Subcutaneous abdominal adipose tissue (tissue), 5 donors: ENCODE data around the gene PARD3.

Source experiments
- H3K27ac ChIP-seq: one replicate; pipeline ENCODE4 v1.7.0; 2013; ENCODE audit warnings: low read depth, mild to moderate bottlenecking, inconsistent platforms, low read length, moderate library complexity
- H3K27me3 ChIP-seq, 5 donors: one replicate each; pipeline ENCODE4 v1.7.0; 2013; ENCODE audit warnings: low read length in 5 of 5, inconsistent platforms in 1 of 5; ENCODE audit not compliant: control insufficient read depth in 5 of 5, insufficient read depth in 4 of 5
- H3K36me3 ChIP-seq, 5 donors: one replicate each; pipeline ENCODE4 v1.7.0; 2013; ENCODE audit warnings: low read length in 5 of 5; ENCODE audit not compliant: control insufficient read depth in 5 of 5, insufficient read depth in 5 of 5
- H3K4me1 ChIP-seq, 5 donors: one replicate each; pipeline ENCODE4 v1.7.0; 2013; ENCODE audit warnings: low read length in 5 of 5, mild to moderate bottlenecking in 3 of 5, moderate library complexity in 1 of 5; ENCODE audit not compliant: control insufficient read depth in 5 of 5, insufficient read depth in 5 of 5
- H3K4me3 ChIP-seq, 5 donors: one replicate each; pipeline ENCODE4 v1.7.0; 2013; ENCODE audit warnings: low read length in 5 of 5, low read depth in 1 of 5
- H3K9ac ChIP-seq, 5 donors: one replicate each; pipeline ENCODE4 v1.7.0; 2013; ENCODE audit warnings: low read length in 5 of 5, mild to moderate bottlenecking in 4 of 5, moderate library complexity in 3 of 5
- H3K9me3 ChIP-seq, 5 donors: one replicate each; pipeline ENCODE4 v1.7.0; 2013; ENCODE audit warnings: low read length in 5 of 5; ENCODE audit not compliant: control insufficient read depth in 5 of 5
- donor health status: healthy.
- donor health status: healthy.
- donor health status: healthy.
- donor health status: healthy.
- donor health status: healthy.

PARD3 gene

DNA sequence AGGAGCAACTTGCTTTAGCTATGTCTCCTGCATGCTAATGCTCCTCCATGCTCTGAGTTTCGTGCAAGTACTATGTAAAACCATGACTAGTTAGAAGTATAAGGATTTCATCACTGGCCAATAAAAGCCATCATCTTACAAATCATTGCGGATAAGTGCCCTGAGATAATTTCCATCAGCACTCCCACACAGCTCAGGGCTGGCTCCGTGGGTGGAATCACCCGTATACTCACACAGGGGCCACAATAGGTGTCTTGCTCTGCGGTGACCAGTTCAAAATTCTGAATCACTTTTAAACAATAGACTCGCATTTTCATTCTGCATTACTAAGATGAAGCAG lies 227.4 kb downstream of the PARD3 start:
- Histone ChIP-seq H3K9ac (no peak overlapping the region), H3K4me1 (peaks cover 0 to 17% (median under 1%) of the 10 kb centered on the region in 5 donors), H3K27ac (no peak overlapping the region)

DNA sequence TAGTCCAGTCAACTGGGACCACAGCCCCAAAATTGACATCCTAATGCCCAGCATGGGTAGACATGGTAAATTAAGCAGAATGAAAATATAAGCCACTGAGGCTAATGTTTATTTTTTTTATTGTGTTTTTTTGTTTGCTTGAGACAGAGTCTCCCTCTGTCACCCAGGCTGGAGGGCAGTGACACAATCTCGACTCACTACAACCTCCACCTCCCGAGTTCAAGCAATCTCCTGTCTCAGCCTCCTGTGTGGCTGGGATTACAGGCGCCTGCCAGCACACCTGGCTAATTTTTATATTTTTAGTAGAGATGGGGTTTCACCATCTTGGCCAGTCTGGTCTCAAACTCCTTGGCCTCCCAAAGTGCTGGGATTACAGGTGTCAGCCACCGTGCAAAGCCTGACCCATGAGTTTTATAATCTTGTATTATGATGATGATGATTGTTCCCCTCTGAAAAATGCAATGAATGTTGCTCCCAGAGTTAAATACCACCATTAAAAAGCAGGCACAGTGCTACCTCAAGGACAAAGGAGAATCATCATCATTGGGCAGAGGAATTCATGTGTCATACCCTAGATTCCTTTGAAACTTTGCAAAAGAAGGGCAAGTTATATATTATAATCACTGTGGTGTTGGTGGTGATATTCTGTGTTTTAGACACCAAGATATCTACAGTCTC lies 228.0 kb downstream of the PARD3 start:
- Histone ChIP-seq H3K27me3 (no peaks in the 10 kb centered on the region), H3K27ac (no peak overlapping the region), H3K4me3 (no peak overlapping the region), H3K9ac (no peak overlapping the region), H3K4me1 (peaks cover 0 to 17% (median 2%) of the 10 kb centered on the region in 5 donors), H3K36me3 (no peaks in the 10 kb centered on the region), H3K9me3 (no peaks in the 10 kb centered on the region)

More for the DNA sequence above, 227.4 kb downstream of the PARD3 start:
- Histone ChIP-seq H3K4me3 (no peak overlapping the region), H3K27me3 (no peaks in the 10 kb centered on the region), H3K9me3 (no peaks in the 10 kb centered on the region), H3K36me3 (no peaks in the 10 kb centered on the region)

DNA sequence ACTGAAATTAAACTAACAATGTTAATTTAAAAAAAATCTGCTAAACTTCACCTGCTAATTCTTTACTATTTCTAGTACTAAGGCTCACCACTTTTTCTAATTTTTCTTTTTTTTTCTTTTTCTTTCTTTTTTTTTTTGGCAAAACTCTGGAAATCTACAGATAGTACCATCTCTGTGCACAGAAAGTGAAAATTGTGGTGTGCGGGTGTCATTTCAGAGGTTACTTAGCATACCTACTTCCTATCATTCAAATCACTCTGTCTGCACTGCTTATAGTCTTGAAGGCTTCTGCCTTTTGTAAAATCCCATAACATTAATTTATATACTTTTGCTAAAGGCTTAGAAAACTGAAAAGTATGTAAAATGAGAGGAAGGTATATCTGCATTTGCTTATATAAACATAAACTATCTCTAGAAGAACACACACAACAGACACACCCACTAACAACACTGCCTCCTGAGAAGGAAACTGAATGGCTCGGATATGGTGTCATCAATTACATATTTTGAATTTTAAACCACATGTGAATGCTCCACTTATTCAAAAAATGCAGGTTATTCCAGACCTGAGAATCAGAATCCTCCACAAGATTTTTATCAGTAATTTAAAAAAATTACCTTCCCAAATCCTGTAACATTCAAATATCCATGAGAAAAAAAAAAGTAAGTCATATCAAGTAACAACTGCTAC lies 229.5 kb downstream of the PARD3 start:
- Histone ChIP-seq H3K9ac (no peak overlapping the region), H3K27me3 (no peaks in the 10 kb centered on the region), H3K9me3 (no peaks in the 10 kb centered on the region), H3K36me3 (no peaks in the 10 kb centered on the region), H3K4me3 (no peak overlapping the region), H3K27ac (no peak overlapping the region), H3K4me1 (peaks cover 0 to 23% (median 3%) of the 10 kb centered on the region in 5 donors)

DNA sequence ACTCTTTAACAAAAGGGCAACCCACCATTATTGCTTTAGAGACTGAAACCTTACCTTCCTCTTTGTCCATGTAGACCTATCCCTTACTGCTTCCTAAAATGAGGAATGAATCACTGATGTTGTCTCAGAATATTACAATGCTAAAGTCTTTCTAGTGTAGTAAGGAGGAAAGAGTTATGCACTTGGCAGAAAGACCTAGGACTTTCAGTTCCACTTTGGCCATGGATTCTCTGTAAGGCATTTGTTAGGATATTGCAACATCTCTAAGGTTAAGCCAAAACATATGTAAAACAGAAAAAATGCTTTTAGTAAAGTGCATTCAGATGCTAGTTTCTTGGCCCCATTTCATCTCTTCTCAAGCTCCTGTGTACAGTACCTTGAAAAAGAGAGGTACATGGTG lies 230.9 kb downstream of the PARD3 start:
- Histone ChIP-seq H3K36me3 (no peaks in the 10 kb centered on the region), H3K9me3 (no peaks in the 10 kb centered on the region), H3K9ac (no peak overlapping the region), H3K4me1 (peaks cover 0 to 23% (median 3%) of the 10 kb centered on the region in 5 donors), H3K27me3 (no peaks in the 10 kb centered on the region), H3K27ac (no peak overlapping the region), H3K4me3 (peak overlapping the region in 2 of 5 donors; percentile 4 to 33)

DNA sequence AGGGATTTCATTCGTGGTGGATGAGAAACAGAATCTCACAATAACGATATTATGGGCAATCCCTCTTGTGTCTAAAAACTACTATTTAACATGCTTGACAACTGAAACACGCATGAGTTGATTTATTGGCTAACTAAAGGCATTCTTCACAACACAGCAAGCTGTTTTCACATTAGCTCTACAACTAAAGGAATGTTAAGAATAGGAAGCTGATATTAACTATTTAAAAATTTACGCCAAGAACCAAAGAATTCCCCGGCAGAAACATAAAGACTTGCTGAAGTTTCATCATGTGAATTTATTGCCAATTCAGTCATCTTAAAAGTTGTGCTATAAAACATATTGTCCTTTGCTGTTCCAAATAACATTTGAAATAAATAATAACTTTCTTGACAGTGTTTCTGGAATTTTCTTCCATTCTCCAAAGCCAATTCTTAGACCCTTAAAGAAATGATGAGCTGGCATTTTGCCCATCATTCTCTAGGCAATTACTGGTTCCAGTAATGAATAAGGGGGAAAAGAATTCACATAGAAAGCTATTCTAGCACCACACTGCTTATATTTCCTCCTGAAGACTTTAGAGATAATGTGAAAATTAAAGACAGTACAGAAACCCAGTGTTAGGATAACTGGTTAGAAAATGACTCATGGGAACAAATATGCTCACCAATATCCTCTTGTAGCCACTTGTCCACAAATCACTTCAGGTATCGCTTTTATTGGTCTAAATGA lies 233.1 kb downstream of the PARD3 start:
- no peaks in the 10 kb centered on the region for H3K9me3 ChIP-seq
- H3K4me1 ChIP-seq, result peaks cover 0 to 19% (median 3%) of the 10 kb centered on the region in 5 donors
- H3K27ac ChIP-seq, result no peak overlapping the region

DNA sequence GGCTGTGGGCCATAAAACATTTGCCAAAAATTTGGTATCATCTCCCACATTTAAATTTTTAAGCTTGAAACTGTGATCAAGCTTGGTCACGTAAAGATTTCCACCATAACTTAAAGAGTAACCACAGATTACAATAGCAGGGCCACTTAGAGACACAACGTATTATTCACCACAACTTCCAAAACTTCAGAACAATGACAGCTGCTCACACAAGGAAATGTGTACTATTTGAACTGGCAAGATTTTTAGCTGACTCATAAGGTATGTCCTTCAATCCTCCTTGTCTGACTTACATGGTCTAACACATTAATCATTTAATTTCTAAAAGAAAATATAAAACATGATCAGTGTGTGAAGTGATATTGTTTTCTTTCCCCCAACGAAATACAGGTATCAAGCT lies 234.5 kb downstream of the PARD3 start:
- H3K27me3 ChIP-seq, result no peaks in the 10 kb centered on the region
- H3K4me3 ChIP-seq, result no peak overlapping the region
- H3K36me3 ChIP-seq, result no peaks in the 10 kb centered on the region
- no peak overlapping the region for H3K9ac ChIP-seq
- H3K9me3 ChIP-seq, result no peaks in the 10 kb centered on the region
- no peak overlapping the region for H3K27ac ChIP-seq
- peaks cover 0 to 19% (median 3%) of the 10 kb centered on the region in 5 donors for H3K4me1 ChIP-seq

More for the DNA sequence above, 233.1 kb downstream of the PARD3 start:
- no peaks in the 10 kb centered on the region for H3K36me3 ChIP-seq
- no peaks in the 10 kb centered on the region for H3K27me3 ChIP-seq
- no peak overlapping the region for H3K4me3 ChIP-seq
- no peak overlapping the region for H3K9ac ChIP-seq

DNA sequence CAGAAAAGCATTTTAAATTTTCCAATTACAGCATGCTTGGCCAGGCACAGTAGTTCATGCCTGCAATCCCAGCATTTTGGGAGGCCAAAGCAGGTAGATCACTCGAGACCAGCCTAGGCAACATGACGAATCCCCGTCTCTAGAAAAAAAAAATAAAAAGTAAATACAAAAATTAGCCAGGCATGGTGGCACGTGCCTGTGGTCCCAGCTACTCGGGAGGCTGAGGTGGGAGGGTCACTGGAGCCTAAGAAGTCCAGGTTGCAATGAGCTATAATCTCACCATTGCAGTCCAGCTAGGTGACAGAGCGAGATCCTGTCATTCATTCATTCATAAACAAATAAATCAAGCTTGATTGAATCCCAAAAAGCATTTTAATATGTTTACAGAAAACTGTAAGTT lies 234.9 kb downstream of the PARD3 start:
- H3K4me1 ChIP-seq, result peaks cover 0 to 19% (median 3%) of the 10 kb centered on the region in 5 donors
- H3K36me3 ChIP-seq, result no peaks in the 10 kb centered on the region
- no peaks in the 10 kb centered on the region for H3K9me3 ChIP-seq
- H3K4me3 ChIP-seq, result no peak overlapping the region
- H3K27ac ChIP-seq, result no peak overlapping the region
- H3K9ac ChIP-seq, result no peak overlapping the region
- H3K27me3 ChIP-seq, result no peaks in the 10 kb centered on the region

DNA sequence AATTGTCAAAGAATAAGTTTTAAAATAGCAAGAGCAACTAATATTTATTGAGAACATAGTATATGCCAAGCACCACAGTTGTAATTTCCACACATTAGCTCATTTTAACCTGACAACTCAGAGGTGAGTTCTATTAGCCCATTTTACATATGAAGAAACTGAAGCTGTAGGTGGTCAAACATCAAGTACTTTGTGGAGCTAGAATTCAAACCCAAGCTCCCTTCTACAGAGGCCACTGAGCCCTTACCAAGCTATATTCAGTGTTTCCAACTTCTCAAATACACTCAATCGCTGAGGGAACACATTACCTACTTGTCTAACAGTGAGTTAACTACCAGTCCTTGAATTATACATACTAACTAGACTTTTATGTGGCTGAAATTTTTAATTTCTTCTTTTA lies 236.6 kb downstream of the PARD3 start:
- Histone ChIP-seq H3K4me1 (peaks cover 0 to 21% (median 6%) of the 10 kb centered on the region in 5 donors), H3K9ac (no peak overlapping the region), H3K36me3 (no peaks in the 10 kb centered on the region), H3K27ac (no peak overlapping the region), H3K9me3 (no peaks in the 10 kb centered on the region), H3K27me3 (no peaks in the 10 kb centered on the region), H3K4me3 (no peak overlapping the region)

DNA sequence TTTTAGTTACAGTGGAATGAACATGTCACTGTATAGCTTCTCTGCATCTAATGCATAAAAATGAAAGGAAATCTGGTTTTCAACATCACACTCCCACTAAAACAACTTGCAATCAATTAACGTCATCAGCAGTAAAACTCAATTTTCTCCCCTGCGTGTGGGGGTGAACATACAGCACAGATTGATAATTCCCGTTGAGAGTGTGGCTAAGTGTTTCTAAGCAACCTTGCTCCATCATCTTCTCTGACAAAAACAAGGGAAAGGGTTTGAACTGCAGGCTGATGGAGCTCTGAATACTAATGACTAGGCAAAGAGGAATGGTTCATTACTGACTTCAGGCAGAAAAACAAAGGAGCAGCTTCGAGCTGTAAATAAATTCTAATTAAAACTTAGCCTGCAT lies 238.3 kb downstream of the PARD3 start:
- no peak overlapping the region for H3K4me3 ChIP-seq
- H3K9ac ChIP-seq, result no peak overlapping the region
- H3K9me3 ChIP-seq, result no peaks in the 10 kb centered on the region
- H3K4me1 ChIP-seq, result peaks cover 0 to 18% (median 6%) of the 10 kb centered on the region in 5 donors
- H3K27ac ChIP-seq, result no peak overlapping the region
- no peaks in the 10 kb centered on the region for H3K27me3 ChIP-seq
- H3K36me3 ChIP-seq, result no peaks in the 10 kb centered on the region

DNA sequence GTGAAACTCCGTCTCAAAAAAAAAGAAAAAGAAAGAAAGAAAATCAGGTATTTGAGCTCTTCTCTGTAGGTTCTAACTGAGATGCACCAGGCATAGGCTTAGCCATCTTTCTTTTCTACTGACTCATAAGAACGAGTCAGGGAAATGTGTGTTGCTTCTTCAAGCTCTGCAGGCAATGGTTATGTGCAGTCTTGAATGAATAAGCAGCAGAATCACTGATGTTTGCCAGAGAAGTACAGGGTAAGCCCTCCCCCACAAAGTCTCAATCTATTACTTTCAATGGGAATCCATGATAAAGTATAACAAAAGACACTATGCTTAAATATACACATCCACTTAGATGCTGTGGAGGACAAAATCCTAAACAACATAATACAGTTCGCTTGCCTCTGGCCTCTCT lies 239.2 kb downstream of the PARD3 start:
- Histone ChIP-seq H3K9me3 (no peaks in the 10 kb centered on the region), H3K9ac (no peak overlapping the region), H3K36me3 (no peaks in the 10 kb centered on the region), H3K4me3 (no peak overlapping the region), H3K4me1 (peaks cover 0 to 13% (median 4%) of the 10 kb centered on the region in 5 donors), H3K27ac (no peak overlapping the region), H3K27me3 (no peaks in the 10 kb centered on the region)
